SK-N-SH treated with all-trans-retinoic acid at 6 μM for 48 hours (cell line): ENCODE results near the gene LCN1.

Experiments used
- ATAC-seq: fragments of 200-7000 bp; cut with Tn5 transposase; 3 replicates; pipeline ENCODE4 v1.9.1; 2020; ENCODE audit warnings: mild to moderate bottlenecking, moderate library complexity
- ARNTL ChIP-seq: fragments of 450-650 bp; formaldehyde crosslinking; IDR thresholded peaks from 2 replicates; pipeline ENCODE4 v1.5.0; 2020; ENCODE audit warnings: low read depth, mild to moderate bottlenecking, moderate library complexity, borderline replicate concordance
- CSDC2 ChIP-seq: fragments of 250-450 bp; sonication (Bioruptor Pico); IDR thresholded peaks from 2 replicates; pipeline ENCODE4 v1.5.0; 2020; ENCODE audit warnings: mild to moderate bottlenecking, moderate library complexity
- ESRRG ChIP-seq: fragments of 250-450 bp; sonication (Bioruptor Pico); IDR thresholded peaks from 2 replicates; pipeline ENCODE4 v1.6.1; 2021; ENCODE audit warnings: mild to moderate bottlenecking
- ISL1 ChIP-seq: fragments of 250-450 bp; sonication (Bioruptor Pico); IDR thresholded peaks from 2 replicates; pipeline ENCODE4 v2.1.2; 2022; ENCODE audit warnings: mild to moderate bottlenecking, moderate library complexity
- OSR1 ChIP-seq: fragments of 250-450 bp; sonication (Bioruptor Pico); IDR thresholded peaks from 2 replicates; pipeline ENCODE4 v1.8.0; 2022; ENCODE audit warnings: moderate library complexity, mild to moderate bottlenecking, inconsistent platforms
- PPARA ChIP-seq: fragments of 250-450 bp; sonication (Bioruptor Pico); IDR thresholded peaks from 2 replicates; pipeline ENCODE4 v1.5.0; 2020; ENCODE audit warnings: mild to moderate bottlenecking, borderline replicate concordance
- RARB ChIP-seq: fragments of 250-450 bp; sonication (Bioruptor Pico); IDR thresholded peaks from 2 replicates; pipeline ENCODE4 v1.8.0; 2021; ENCODE audit warnings: mild to moderate bottlenecking, moderate library complexity
- SNAI2 ChIP-seq: fragments of 250-450 bp; sonication (Bioruptor Pico); IDR thresholded peaks from 2 replicates; pipeline ENCODE4 v1.5.0; 2020; ENCODE audit warnings: mild to moderate bottlenecking, moderate library complexity
- TCF4 ChIP-seq: fragments of 250-450 bp; sonication (Bioruptor Pico); IDR thresholded peaks from 2 replicates; pipeline ENCODE4 v1.8.0; 2021; ENCODE audit warnings: mild to moderate bottlenecking, moderate library complexity, borderline replicate concordance
- TOX ChIP-seq: fragments of 250-450 bp; sonication (Bioruptor Pico); IDR thresholded peaks from 2 replicates; pipeline ENCODE4 v1.8.0; 2021; ENCODE audit warnings: mild to moderate bottlenecking, moderate library complexity, borderline replicate concordance
- ZC3H10 ChIP-seq: fragments of 250-450 bp; sonication (Bioruptor Pico); IDR thresholded peaks from 2 replicates; pipeline ENCODE4 v1.5.1; 2021; ENCODE audit warnings: mild to moderate bottlenecking, moderate library complexity
- ZFP30 ChIP-seq: fragments of 450-650 bp; formaldehyde crosslinking; IDR thresholded peaks from 2 replicates; pipeline ENCODE4 v1.5.0; 2022; ENCODE audit warnings: mild to moderate bottlenecking, moderate library complexity
- ZNF70 ChIP-seq: fragments of 450-650 bp; formaldehyde crosslinking; IDR thresholded peaks from 2 replicates; pipeline ENCODE4 v1.5.0; 2020; ENCODE audit warnings: mild to moderate bottlenecking, moderate library complexity
- TF ChIP-seq, protein P1 (sequence below): fragments of 250-450 bp; sonication (Bioruptor Pico); IDR thresholded peaks from 2 replicates; pipeline ENCODE4 v1.5.0; 2020; ENCODE audit warnings: mild to moderate bottlenecking, moderate library complexity
- TF ChIP-seq, protein P2 (sequence below): fragments of 250-450 bp; sonication (Bioruptor Pico); IDR thresholded peaks from 2 replicates; pipeline ENCODE4 v1.8.0; 2021; ENCODE audit warnings: low read depth, mild to moderate bottlenecking, moderate library complexity, borderline replicate concordance
- TF ChIP-seq, protein P3 (sequence below): fragments of 250-450 bp; sonication (Bioruptor Pico); IDR thresholded peaks from 2 replicates; pipeline ENCODE4 v1.5.1; 2020; ENCODE audit warnings: low read depth, mild to moderate bottlenecking, moderate library complexity
- TF ChIP-seq, protein P4 (sequence below): fragments of 250-450 bp; sonication (Bioruptor Pico); IDR thresholded peaks from 2 replicates; pipeline ENCODE4 v1.5.1; 2021; ENCODE audit warnings: mild to moderate bottlenecking, moderate library complexity
- TF ChIP-seq, protein P5 (sequence below): fragments of 250-450 bp; sonication (Bioruptor Pico); IDR thresholded peaks from 2 replicates; pipeline ENCODE4 v1.8.0; 2020; ENCODE audit warnings: mild to moderate bottlenecking, moderate library complexity, borderline replicate concordance

The LCN1 gene

DNA sequence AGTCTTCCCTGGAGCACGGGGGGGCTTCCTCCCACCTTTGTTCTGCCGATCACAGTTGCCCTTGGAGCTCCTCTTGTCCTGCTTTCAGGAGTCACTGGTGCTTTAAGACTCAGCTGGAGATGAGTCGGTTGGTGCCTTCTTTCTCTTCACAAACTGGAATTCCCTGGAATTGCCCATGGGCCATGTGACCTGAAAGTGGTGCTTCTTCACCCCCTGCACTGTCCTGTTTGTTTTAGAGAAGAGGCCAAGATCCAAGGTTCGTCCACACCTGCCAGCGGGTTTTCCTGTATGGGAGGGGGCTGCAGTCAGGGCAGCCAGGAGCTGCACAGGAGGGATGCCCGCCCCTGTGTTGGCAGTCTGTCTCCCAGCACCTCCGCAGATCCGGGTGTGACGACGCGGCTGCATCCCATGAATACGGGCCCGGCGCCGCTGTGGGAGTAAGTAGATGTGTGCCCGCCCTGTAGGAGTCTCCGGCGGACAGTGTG lies 30.2 kb upstream of the LCN1 start (continued):
- TF ChIP-seq, protein P1, sequence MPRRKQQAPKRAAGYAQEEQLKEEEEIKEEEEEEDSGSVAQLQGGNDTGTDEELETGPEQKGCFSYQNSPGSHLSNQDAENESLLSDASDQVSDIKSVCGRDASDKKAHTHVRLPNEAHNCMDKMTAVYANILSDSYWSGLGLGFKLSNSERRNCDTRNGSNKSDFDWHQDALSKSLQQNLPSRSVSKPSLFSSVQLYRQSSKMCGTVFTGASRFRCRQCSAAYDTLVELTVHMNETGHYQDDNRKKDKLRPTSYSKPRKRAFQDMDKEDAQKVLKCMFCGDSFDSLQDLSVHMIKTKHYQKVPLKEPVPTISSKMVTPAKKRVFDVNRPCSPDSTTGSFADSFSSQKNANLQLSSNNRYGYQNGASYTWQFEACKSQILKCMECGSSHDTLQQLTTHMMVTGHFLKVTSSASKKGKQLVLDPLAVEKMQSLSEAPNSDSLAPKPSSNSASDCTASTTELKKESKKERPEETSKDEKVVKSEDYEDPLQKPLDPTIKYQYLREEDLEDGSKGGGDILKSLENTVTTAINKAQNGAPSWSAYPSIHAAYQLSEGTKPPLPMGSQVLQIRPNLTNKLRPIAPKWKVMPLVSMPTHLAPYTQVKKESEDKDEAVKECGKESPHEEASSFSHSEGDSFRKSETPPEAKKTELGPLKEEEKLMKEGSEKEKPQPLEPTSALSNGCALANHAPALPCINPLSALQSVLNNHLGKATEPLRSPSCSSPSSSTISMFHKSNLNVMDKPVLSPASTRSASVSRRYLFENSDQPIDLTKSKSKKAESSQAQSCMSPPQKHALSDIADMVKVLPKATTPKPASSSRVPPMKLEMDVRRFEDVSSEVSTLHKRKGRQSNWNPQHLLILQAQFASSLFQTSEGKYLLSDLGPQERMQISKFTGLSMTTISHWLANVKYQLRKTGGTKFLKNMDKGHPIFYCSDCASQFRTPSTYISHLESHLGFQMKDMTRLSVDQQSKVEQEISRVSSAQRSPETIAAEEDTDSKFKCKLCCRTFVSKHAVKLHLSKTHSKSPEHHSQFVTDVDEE (CRISPR knock-in tag), result no peak
- TF ChIP-seq, protein P2, sequence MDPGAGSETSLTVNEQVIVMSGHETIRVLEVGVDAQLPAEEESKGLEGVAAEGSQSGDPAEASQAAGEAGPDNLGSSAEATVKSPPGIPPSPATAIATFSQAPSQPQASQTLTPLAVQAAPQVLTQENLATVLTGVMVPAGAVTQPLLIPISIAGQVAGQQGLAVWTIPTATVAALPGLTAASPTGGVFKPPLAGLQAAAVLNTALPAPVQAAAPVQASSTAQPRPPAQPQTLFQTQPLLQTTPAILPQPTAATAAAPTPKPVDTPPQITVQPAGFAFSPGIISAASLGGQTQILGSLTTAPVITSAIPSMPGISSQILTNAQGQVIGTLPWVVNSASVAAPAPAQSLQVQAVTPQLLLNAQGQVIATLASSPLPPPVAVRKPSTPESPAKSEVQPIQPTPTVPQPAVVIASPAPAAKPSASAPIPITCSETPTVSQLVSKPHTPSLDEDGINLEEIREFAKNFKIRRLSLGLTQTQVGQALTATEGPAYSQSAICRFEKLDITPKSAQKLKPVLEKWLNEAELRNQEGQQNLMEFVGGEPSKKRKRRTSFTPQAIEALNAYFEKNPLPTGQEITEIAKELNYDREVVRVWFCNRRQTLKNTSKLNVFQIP, result no peak

DNA sequence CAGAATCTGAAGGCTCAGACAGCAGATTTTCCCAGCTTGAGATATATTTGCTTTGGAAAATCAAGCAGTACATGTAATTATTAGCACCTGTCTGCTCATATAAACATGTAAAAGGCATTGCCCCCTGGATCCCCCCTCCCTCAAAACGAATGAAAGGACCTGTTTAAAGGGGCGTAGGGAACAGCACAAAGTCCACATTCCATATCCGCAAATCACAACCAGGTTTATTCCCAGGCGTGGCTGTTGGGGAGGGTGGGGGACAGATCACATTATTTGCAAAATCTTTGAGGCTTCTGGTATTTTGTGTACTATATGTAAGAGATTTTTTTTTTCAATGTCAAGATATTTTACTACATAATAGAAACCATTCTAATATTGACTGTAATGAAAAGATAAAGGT lies 29.5 kb upstream of the LCN1 start:
- no peak for ATAC-seq
- TF ChIP-seq, protein P3, sequence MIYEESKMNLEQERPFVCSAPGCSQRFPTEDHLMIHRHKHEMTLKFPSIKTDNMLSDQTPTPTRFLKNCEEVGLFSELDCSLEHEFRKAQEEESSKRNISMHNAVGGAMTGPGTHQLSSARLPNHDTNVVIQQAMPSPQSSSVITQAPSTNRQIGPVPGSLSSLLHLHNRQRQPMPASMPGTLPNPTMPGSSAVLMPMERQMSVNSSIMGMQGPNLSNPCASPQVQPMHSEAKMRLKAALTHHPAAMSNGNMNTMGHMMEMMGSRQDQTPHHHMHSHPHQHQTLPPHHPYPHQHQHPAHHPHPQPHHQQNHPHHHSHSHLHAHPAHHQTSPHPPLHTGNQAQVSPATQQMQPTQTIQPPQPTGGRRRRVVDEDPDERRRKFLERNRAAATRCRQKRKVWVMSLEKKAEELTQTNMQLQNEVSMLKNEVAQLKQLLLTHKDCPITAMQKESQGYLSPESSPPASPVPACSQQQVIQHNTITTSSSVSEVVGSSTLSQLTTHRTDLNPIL (CRISPR knock-in tag), result no peak
- TF ChIP-seq SNAI2 (CRISPR knock-in tag) (no peak), TCF4 (CRISPR knock-in tag) (no peak), ZC3H10 (CRISPR knock-in tag) (no peak), ESRRG (CRISPR knock-in tag) (no peak), ISL1 (CRISPR knock-in tag) (no peak), TOX (CRISPR knock-in tag) (no peak), PPARA (no peak)
- TF ChIP-seq, protein P4, sequence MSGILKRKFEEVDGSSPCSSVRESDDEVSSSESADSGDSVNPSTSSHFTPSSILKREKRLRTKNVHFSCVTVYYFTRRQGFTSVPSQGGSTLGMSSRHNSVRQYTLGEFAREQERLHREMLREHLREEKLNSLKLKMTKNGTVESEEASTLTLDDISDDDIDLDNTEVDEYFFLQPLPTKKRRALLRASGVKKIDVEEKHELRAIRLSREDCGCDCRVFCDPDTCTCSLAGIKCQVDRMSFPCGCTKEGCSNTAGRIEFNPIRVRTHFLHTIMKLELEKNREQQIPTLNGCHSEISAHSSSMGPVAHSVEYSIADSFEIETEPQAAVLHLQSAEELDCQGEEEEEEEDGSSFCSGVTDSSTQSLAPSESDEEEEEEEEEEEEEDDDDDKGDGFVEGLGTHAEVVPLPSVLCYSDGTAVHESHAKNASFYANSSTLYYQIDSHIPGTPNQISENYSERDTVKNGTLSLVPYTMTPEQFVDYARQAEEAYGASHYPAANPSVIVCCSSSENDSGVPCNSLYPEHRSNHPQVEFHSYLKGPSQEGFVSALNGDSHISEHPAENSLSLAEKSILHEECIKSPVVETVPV, result no peak
- TF ChIP-seq, protein P1 (CRISPR knock-in tag), result no peak
- TF ChIP-seq, protein P2, result no peak

DNA sequence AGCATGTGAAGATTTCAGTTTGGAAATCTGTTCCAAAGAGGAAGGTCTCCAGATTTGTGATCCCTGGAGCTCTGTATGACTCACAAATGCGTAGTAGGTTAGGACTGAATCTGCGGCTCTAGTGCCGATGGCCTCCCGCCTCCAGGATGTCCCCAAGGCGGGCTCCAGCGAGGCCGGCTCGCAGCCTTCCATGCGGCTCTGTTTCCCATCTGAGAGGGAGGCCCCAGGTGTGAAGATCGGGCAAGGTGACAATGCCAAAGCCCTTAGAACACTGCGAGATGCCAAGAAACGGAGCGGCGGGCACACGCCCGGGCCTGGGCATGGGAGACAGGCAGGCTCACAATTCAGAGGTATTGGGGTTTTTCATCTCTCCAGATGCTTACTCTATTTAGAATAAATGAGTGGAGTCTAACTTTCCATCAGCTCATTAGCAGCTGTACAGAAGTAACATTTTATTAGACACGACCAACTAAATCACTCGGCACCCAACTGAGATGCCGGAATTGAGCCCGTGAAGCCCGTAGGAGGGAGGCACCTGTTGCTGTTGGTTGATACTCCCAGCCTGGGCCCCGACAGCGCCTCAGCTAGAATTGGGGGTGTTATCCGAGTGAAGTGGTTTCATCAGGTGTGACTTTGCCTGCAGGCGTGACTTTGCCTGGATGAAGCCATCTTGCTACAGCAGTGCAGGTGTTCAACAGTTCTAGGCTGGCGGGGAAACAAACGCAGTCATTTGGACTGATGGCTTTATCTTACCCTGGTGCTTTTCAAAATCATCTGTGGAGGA lies 28.2 kb upstream of the LCN1 start:
- TF ChIP-seq ZFP30 (CRISPR knock-in tag), result no peak
- no peak for TF ChIP-seq PPARA
- no peak for TF ChIP-seq TCF4 (CRISPR knock-in tag)
- TF ChIP-seq ZC3H10 (CRISPR knock-in tag), result no peak
- TF ChIP-seq, protein P2, result no peak
- no peak for TF ChIP-seq ISL1 (CRISPR knock-in tag)
- TF ChIP-seq, protein P3 (CRISPR knock-in tag), result no peak
- no peak for TF ChIP-seq CSDC2 (CRISPR knock-in tag)
- no peak for TF ChIP-seq ARNTL
- no peak for TF ChIP-seq TOX (CRISPR knock-in tag)
- no peak for TF ChIP-seq OSR1 (CRISPR knock-in tag)
- no peak for TF ChIP-seq RARB (CRISPR knock-in tag)
- TF ChIP-seq, protein P5, sequence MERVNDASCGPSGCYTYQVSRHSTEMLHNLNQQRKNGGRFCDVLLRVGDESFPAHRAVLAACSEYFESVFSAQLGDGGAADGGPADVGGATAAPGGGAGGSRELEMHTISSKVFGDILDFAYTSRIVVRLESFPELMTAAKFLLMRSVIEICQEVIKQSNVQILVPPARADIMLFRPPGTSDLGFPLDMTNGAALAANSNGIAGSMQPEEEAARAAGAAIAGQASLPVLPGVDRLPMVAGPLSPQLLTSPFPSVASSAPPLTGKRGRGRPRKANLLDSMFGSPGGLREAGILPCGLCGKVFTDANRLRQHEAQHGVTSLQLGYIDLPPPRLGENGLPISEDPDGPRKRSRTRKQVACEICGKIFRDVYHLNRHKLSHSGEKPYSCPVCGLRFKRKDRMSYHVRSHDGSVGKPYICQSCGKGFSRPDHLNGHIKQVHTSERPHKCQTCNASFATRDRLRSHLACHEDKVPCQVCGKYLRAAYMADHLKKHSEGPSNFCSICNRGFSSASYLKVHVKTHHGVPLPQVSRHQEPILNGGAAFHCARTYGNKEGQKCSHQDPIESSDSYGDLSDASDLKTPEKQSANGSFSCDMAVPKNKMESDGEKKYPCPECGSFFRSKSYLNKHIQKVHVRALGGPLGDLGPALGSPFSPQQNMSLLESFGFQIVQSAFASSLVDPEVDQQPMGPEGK (CRISPR knock-in tag), result no peak
- no peak for TF ChIP-seq ZNF70 (CRISPR knock-in tag)
- ATAC-seq, result no peak
